GM12891 (cell line): ENCODE measurements around the gene CACNA1G.

Experiments used
- DNase-seq: peaks from one replicate; pipeline ENCODE4 v3.0.0; 2011; ENCODE audit warnings: low spot score; ENCODE audit not compliant: insufficient read length
- FAIRE-seq: peaks from 2 replicates; lab custom pipeline; 2011; peaks lifted over from hg19 to GRCh38; lab: Jason Lieb, UNC
- PAX5 ChIP-seq: IDR thresholded peaks from 2 replicates; pipeline ENCODE4 v1.6.1; 2011; ENCODE audit warnings: low read length, moderate library complexity, mild to moderate bottlenecking; ENCODE audit not compliant: insufficient read depth, severe bottlenecking
- POLR2A ChIP-seq: IDR thresholded peaks from 2 replicates; pipeline ENCODE4 v1.6.1; 2011; ENCODE audit warnings: low read depth, low read length, control low read depth
- POLR2AphosphoS5 ChIP-seq: IDR thresholded peaks from 2 replicates; pipeline ENCODE4 v1.6.1; 2011; ENCODE audit warnings: low read depth, low read length, control low read depth
- POU2F2 ChIP-seq: IDR thresholded peaks from 2 replicates; pipeline ENCODE4 v1.6.1; 2011; ENCODE audit warnings: low read depth, mild to moderate bottlenecking, control low read depth, low read length, moderate library complexity
- SPI1 ChIP-seq: IDR thresholded peaks from 2 replicates; pipeline ENCODE4 v1.6.1; 2011; ENCODE audit warnings: low read depth, low read length, control low read depth
- TAF1 ChIP-seq: IDR thresholded peaks from 2 replicates; pipeline ENCODE4 v1.6.1; 2011; ENCODE audit warnings: low read depth, low read length, control low read depth

CACNA1G gene

GRCh38 chr17:50575581-50576210 is 15.2 kb downstream of the CACNA1G start:
- TF ChIP-seq POLR2A (no peak), POLR2AphosphoS5 (no peak), TAF1 (no peak), PAX5 (no peak), POU2F2 (no peak), SPI1 (no peak)
- DNase-seq = no peak
- FAIRE-seq = no peak

DNA sequence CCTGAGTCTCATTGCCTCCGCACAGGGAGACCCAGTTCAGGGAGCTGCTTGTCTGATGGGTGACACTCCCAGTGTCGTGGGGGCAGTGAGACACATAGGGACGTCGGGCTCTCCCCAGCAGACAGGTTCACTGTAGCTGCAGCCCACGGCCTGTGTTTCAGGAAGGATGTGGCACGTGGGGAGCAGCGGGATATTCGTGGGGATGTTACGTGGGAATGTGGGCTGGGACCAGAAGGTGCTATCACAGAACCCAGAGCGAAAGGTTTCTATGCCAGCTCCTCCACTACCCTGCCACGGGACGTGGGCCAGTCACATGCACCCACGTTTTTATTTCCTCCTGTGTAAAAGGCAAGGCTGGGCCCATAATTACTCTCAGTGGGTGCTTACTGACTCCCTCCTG is 16.3 kb downstream of the CACNA1G start:
- DNase-seq (no peak), FAIRE-seq (no peak)
- TF ChIP-seq SPI1 (no peak), PAX5 (no peak), POU2F2 (no peak), TAF1 (no peak), POLR2A (no peak), POLR2AphosphoS5 (no peak)

DNA sequence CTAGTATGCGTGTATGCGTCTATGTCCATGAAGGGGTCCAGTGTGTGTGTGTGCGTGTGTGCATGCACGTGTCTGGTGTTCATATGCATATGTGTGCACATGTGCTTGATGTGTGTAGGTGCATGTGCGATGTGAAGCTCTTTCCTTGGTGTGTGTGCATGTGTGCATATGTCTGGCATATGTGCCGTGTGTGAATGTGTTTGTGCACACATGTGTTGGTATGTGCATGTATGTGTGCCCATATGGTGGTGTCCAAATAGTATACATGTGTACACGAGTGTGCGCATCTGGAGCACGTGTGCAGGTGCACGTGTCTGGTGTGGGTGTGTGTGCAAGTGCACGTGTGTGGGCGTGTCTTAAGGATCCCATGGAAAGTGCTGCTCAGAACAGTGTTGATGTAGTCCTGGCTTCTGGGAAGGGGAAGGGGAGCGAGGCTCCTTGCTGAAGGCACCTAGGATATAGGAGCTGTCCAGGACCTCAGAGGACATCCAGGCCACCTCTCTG is 17.0 kb downstream of the CACNA1G start:
- TF ChIP-seq TAF1 = no peak
- TF ChIP-seq POLR2A = no peak
- TF ChIP-seq SPI1 = no peak
- TF ChIP-seq POLR2AphosphoS5 = no peak
- TF ChIP-seq PAX5 = no peak
- no peak for TF ChIP-seq POU2F2
- FAIRE-seq (peak; percentile 51), DNase-seq (no peak)

- DNase-seq = no peak
- TF ChIP-seq SPI1 (no peak), TAF1 (no peak), POLR2A (no peak), POLR2AphosphoS5 (no peak), PAX5 (no peak)
- FAIRE-seq = no peak
Measured at GRCh38 chr17:50578173-50578572, 17.7 kb downstream of the CACNA1G start.

DNA sequence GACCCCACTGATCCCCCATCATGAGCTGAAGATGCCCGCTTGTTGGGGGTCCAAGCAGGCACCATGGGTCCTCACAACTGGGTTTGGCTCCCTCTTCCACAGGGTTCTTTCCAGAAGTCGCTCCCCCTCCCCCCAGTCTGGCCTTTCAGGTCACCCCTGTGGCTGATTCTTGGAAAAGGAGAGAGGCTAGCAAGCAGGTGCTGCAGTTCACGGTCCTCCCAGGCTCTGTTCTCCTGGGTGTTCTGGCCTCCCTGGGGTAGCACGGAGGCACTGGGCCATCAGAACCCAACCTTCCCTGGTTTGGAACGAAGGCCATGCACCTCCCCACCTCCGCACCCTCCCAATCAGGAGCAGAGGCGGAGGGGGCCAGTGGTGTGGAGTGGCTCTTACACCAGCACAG is 18.9 kb downstream of the CACNA1G start:
- TF ChIP-seq TAF1 (no peak), POU2F2 (no peak), SPI1 (no peak), POLR2A (no peak), PAX5 (no peak), POLR2AphosphoS5 (no peak)
- no peak for FAIRE-seq
- no peak for DNase-seq

GRCh38 chr17:50580646-50581045 is 20.1 kb downstream of the CACNA1G start:
- no peak for TF ChIP-seq PAX5
- TF ChIP-seq POLR2AphosphoS5 = no peak
- no peak for TF ChIP-seq POU2F2
- no peak for TF ChIP-seq SPI1
- DNase-seq (no peak), FAIRE-seq (no peak)

- no peak for FAIRE-seq
- DNase-seq = no peak
Measured at GRCh38 chr17:50581316-50581715, 20.8 kb downstream of the CACNA1G start.

DNA sequence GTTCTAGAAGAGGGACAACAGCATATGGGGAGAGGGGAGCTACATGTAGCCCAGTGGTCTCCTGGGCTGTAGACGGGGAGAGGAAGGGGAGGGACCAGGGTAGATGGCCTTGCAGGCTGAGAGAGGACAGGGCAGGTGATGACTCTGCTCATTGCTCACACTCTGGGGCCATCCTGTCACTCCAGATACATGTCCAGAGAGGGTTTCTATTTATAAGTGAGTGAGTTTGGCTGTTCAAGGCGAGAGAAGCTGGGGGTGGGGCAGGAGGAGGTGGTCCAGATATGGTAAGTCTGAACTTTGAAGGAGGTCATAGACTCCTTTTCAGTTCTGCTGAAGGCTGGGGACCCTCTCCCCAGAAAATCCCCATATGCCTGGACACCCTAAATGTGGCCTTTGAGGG is 22.2 kb downstream of the CACNA1G start:
- FAIRE-seq (no peak), DNase-seq (no peak)
- no peak for TF ChIP-seq SPI1

More at GRCh38 chr17:50581316-50581715, 20.8 kb downstream of the CACNA1G start:
- TF ChIP-seq TAF1 = no peak
- TF ChIP-seq POLR2AphosphoS5 = no peak
- no peak for TF ChIP-seq PAX5
- TF ChIP-seq POU2F2 = no peak
- TF ChIP-seq POLR2A = no peak
- no peak for TF ChIP-seq SPI1

DNA sequence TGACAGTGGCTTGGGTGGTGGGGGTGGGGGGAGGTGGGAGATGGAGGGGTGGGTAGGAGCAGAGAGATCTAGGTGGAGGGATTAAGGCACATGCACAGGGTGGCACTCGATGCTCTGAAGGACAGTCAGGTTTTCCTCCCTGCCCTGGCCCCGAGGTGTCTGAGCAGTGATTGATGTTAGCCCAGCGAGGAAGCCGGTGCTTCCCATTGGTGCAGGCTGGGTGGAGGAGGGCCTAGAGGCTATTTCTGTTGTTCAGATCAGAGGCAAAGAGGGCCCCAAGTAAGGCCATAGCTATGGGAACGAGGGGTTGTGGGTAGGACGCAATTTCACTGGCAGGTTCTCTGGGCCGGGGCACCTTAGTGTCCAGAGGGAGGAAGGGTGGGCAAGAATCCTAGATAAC is 23.1 kb downstream of the CACNA1G start:
- DNase-seq (no peak), FAIRE-seq (no peak)
- TF ChIP-seq POLR2A (no peak), POU2F2 (no peak), POLR2AphosphoS5 (no peak), PAX5 (no peak), SPI1 (no peak), TAF1 (no peak)

DNA sequence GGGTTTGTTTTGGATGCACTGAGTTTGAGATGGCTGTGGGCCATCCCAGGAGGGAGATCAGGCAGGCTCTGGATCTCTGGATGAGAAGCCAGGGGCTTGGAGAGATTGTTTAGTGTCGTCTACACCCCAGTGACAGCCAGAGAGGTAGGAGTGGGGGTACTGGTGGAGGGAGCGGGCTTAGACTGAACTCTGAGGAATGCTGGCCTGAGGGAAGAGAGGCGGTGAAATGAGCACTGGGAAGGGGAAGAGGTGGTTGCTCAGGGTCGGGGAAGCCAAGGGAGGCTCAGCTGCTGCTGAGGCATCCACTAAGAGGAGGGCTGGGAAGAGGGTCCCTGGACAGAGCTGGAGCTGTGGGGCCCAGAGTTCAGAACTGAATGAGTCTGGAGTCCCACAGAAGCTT is 23.6 kb downstream of the CACNA1G start:
- TF ChIP-seq TAF1 (no peak), POLR2AphosphoS5 (no peak), SPI1 (no peak), PAX5 (no peak), POLR2A (no peak)
- DNase-seq (no peak), FAIRE-seq (no peak)
